ENCODE data around the gene ZNF487.
"Not testable (repeated sequence)": the region's sequence is repeated elsewhere in the genome, so short reads cannot be mapped to it uniquely, and the experiment has no call there.

DNA sequence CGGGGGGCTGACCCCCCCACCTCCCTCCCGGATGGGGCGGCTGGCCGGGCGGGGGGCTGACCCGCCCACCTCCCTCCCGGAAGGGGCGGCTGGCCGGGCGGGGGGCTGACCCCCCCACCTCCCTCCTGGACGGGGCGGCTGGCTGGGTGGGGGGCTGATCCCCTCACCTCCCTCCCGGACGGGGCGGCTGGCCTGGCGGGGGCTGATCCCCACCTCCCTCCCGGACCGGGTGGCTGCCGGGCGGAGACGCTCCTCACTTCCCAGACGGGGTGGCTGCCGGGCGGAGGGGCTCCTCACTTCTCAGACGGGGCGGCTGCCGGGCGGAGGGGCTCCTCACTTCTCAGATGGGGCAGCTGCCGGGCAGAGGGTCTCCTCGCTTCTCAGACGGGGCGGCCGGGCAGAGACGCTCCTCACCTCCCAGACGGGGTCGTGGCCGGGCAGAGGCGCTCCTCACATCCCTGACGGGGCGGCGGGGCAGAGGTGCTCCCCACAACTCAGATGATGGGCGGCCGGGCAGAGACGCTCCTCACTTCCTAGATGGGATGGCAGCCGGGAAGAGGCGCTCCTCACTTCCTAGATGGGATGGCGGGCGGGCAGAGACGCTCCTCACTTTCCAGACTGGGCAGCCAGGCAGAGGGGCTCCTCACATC is 28.3 kb downstream of the ZNF487 start:
- TF ChIP-seq, protein P1, sequence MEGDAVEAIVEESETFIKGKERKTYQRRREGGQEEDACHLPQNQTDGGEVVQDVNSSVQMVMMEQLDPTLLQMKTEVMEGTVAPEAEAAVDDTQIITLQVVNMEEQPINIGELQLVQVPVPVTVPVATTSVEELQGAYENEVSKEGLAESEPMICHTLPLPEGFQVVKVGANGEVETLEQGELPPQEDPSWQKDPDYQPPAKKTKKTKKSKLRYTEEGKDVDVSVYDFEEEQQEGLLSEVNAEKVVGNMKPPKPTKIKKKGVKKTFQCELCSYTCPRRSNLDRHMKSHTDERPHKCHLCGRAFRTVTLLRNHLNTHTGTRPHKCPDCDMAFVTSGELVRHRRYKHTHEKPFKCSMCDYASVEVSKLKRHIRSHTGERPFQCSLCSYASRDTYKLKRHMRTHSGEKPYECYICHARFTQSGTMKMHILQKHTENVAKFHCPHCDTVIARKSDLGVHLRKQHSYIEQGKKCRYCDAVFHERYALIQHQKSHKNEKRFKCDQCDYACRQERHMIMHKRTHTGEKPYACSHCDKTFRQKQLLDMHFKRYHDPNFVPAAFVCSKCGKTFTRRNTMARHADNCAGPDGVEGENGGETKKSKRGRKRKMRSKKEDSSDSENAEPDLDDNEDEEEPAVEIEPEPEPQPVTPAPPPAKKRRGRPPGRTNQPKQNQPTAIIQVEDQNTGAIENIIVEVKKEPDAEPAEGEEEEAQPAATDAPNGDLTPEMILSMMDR (IDR thresholded peaks at IDR 0.05) = not testable (repeated sequence)
- not testable (repeated sequence) for TF ChIP-seq EZH2phosphoT487, EZH2 (IDR thresholded peaks at IDR 0.05)

Data from neural progenitor cell (in vitro differentiated cells).